B cell (primary cell): Measurements from ENCODE around the gene CAPN12.

Source experiments
- CTCF ChIP-seq: fragments of 200-600 bp; IDR thresholded peaks from one replicate; pipeline ENCODE4 v1.8.0; 2022; ENCODE audit warnings: antibody characterized with exemption, mild to moderate bottlenecking
- EZH2 ChIP-seq: IDR thresholded peaks from 2 replicates; pipeline ENCODE4 v1.6.1; 2012; ENCODE audit warnings: borderline replicate concordance, low read depth, mild to moderate bottlenecking, moderate library complexity, low read length; ENCODE audit not compliant: insufficient read depth, poor library complexity, severe bottlenecking

DNA sequence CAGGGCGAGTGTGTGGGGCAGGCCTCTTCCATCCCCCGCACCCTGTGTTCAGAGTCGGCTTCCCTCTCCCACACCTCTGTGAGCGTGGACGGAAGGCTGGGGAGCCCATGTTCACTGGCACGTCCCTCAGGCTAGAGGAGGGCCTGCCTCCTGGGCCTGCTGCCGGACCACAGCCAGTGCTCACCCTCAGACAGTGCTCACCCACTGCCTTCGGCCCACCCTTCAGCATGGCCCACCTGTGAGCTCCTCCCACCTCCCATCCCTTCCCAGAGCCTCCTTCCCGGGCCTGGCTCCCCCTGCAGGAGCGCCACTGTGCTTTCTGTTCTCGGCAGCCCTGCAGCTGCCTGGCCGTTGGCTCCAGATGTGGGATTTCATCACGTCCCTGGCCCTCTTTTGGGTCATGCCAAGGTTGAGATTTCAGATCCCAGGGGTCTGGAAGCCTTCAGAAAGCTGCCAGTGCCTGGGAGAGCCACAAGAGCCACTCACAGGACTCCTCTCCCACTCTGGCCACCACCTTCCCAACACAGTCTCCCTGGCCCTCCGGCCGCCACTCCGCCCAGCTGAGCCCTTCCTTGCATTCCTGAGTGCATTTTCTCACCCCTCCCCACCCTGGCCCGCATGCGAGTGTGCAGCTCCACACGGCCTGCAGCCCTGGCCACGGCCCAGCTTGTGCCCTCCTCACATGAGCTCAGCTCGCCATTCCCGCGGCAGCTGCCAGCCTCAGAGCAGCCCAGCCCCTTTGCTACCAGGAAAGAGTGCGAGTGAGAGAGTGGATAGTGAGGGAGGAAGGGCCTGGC, 25.3 kb downstream of the CAPN12 start:
- TF ChIP-seq CTCF (no peak), EZH2 (no peak)
